Measurements from ENCODE around the gene FLT3.

DNA sequence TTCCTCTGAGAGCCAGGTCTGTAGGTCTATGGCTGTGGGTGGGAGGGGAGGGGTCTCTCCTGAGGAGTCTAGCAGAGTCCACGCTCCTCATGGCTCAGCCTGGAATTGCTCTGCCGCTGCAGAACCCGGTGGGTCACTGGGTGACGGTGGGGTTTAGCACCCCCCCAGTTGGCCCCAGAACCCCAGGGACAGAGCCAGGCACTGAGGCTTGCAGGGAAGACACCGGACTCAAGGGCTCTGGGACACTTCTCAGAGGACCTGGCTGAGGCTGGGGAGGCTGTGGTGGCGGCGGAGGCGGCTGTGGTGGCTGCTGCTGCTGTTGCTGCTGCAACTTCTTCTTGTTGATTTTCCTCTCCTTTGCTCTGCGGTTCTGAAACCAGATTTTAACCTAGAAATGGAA is 137.4 kb downstream of the FLT3 start:
- TF ChIP-seq, protein P1, sequence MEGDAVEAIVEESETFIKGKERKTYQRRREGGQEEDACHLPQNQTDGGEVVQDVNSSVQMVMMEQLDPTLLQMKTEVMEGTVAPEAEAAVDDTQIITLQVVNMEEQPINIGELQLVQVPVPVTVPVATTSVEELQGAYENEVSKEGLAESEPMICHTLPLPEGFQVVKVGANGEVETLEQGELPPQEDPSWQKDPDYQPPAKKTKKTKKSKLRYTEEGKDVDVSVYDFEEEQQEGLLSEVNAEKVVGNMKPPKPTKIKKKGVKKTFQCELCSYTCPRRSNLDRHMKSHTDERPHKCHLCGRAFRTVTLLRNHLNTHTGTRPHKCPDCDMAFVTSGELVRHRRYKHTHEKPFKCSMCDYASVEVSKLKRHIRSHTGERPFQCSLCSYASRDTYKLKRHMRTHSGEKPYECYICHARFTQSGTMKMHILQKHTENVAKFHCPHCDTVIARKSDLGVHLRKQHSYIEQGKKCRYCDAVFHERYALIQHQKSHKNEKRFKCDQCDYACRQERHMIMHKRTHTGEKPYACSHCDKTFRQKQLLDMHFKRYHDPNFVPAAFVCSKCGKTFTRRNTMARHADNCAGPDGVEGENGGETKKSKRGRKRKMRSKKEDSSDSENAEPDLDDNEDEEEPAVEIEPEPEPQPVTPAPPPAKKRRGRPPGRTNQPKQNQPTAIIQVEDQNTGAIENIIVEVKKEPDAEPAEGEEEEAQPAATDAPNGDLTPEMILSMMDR (IDR thresholded peaks at IDR 0.05; ENCODE audit: low read depth, low read length, missing input control) = no peak
- TF ChIP-seq RAD21 (IDR thresholded peaks at IDR 0.05) = no peak

Data from liver (tissue), 3 donors.